Measurements from ENCODE around the gene DUSP12.

DNA sequence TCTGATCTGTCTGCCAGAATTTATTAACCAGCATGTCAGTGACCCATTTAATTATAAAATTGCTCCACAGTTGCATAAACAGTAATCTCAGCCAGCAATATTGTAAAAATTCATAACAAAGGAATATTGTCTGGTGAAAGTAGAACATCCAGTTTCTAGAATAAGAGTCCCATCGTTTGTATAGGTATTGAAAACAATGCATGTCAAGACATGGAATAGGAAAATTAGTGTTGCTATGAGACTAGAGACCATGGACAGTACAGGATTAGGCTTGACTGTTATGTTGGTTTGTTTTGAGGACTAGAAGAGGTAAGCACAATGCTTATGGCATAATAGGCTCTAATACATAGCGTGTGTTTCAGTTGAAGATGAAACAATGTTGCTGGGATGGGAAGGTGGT lies 53.6 kb downstream of the DUSP12 start:
- TF ChIP-seq, protein P1, sequence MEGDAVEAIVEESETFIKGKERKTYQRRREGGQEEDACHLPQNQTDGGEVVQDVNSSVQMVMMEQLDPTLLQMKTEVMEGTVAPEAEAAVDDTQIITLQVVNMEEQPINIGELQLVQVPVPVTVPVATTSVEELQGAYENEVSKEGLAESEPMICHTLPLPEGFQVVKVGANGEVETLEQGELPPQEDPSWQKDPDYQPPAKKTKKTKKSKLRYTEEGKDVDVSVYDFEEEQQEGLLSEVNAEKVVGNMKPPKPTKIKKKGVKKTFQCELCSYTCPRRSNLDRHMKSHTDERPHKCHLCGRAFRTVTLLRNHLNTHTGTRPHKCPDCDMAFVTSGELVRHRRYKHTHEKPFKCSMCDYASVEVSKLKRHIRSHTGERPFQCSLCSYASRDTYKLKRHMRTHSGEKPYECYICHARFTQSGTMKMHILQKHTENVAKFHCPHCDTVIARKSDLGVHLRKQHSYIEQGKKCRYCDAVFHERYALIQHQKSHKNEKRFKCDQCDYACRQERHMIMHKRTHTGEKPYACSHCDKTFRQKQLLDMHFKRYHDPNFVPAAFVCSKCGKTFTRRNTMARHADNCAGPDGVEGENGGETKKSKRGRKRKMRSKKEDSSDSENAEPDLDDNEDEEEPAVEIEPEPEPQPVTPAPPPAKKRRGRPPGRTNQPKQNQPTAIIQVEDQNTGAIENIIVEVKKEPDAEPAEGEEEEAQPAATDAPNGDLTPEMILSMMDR (IDR thresholded peaks at IDR 0.05), result no peak
- TF ChIP-seq POLR2AphosphoS5 (IDR thresholded peaks at IDR 0.05), result peak in 1 of 4 donors; percentile 17
